ENCODE measurements around the gene SPEN. TPM values are rescaled to one million over a fixed set of nuclear protein-coding genes. Genes with fewer than 3 reads are reported as not detected.

Gene SPEN
- total and polyA plus RNA-seq, 2 experiments from 2014 or later: 14.9 to 43.6 TPM

DNA sequence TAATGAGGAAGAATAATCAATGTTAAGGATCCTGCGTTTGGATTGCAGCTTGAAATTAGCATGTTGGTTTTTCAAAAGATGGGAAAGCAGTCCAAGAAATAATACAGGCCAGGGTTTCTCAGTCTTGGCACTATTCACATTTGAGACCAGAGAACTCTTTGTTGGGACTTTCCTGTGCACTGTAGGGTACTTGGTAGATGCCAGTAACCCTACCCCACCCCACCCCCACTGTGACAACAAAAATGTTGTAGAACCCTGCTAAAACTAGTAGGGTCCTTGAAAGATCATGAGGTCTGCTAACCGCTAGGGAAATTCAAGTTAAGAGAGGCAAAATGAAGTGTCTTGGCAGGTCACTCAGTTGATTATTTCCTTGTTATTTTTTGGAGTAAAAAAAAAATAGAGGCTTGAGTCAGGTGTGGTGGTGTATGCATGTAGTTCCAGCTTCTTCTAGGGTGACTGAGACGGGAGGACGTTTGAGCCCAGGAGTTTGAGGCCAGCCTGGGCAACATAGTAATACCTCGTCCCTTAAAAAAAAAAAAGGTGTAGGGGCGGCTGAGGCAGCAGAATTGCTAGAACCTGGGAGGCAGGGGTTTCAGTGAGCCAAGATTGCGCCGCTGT is 53.3 kb downstream of the SPEN start:
- Mint-ChIP-seq H3K4me3 (no peak overlapping the region), H3K36me3 (ENCODE audit: low read depth) (no peaks in the 10 kb centered on the region), H3K27ac (peak overlapping the region; percentile 95), H3K27me3 (ENCODE audit: insufficient read depth, low read depth, poor library complexity) (peaks cover 3% of the 10 kb centered on the region), H3K9me3 (no peaks in the 10 kb centered on the region), H3K4me1 (peaks cover 15% of the 10 kb centered on the region)
- Histone ChIP-seq H3K9me2 (ENCODE audit: insufficient read depth) (no peaks in the 10 kb centered on the region), H3K4me3 (no peak overlapping the region), H3K27ac (ENCODE audit: low read depth) (peak overlapping the region; percentile 69; the same call in 1 of the 2 replicates), H3K36me3 (ENCODE audit: insufficient read depth) (no peaks in the 10 kb centered on the region), H3K4me2 (0 out of 2 replicates have a peak overlapping the region, but pooled peaks have one; percentile 2), H3K4me1 (ENCODE audit: insufficient read depth) (peaks cover 12% of the 10 kb centered on the region; the same call in 1 of the 2 replicates), H2AFZ (no peak overlapping the region), H3F3A (replicated peaks; ENCODE audit: low read depth) (no peaks in the 10 kb centered on the region), H3K79me2 (replicated peaks; ENCODE audit: insufficient read depth) (peaks cover 97% of the 10 kb centered on the region), H3K27me3 (ENCODE audit: insufficient read depth) (no peaks in the 10 kb centered on the region), H4K20me1 (replicated peaks; ENCODE audit: insufficient read depth) (peaks cover 12% of the 10 kb centered on the region; the same call in 1 of the 2 replicates)
- DNase-seq (ENCODE audit: low spot score): peak; percentile 32
- peak; percentile 62 for ATAC-seq
- TF ChIP-seq POLR2AphosphoS5 (IDR thresholded peaks at IDR 0.05; ENCODE audit: low read depth) (no peak), CREB1 (CRISPR knock-in tag; IDR thresholded peaks at IDR 0.05; ENCODE audit: low read depth) (no peak), JUNB (IDR thresholded peaks at IDR 0.05; ENCODE audit: unreplicated experiment) (no peak), ZNF331 (CRISPR knock-in tag; IDR thresholded peaks at IDR 0.05; ENCODE audit: low read depth) (no peak), ZNF114 (CRISPR knock-in tag; IDR thresholded peaks at IDR 0.05) (no peak), STAT1 (IDR thresholded peaks at IDR 0.05; ENCODE audit: unreplicated experiment) (no peak), NANOG (IDR thresholded peaks at IDR 0.05; ENCODE audit: borderline replicate concordance) (no peak)
- TF ChIP-seq, protein P1, sequence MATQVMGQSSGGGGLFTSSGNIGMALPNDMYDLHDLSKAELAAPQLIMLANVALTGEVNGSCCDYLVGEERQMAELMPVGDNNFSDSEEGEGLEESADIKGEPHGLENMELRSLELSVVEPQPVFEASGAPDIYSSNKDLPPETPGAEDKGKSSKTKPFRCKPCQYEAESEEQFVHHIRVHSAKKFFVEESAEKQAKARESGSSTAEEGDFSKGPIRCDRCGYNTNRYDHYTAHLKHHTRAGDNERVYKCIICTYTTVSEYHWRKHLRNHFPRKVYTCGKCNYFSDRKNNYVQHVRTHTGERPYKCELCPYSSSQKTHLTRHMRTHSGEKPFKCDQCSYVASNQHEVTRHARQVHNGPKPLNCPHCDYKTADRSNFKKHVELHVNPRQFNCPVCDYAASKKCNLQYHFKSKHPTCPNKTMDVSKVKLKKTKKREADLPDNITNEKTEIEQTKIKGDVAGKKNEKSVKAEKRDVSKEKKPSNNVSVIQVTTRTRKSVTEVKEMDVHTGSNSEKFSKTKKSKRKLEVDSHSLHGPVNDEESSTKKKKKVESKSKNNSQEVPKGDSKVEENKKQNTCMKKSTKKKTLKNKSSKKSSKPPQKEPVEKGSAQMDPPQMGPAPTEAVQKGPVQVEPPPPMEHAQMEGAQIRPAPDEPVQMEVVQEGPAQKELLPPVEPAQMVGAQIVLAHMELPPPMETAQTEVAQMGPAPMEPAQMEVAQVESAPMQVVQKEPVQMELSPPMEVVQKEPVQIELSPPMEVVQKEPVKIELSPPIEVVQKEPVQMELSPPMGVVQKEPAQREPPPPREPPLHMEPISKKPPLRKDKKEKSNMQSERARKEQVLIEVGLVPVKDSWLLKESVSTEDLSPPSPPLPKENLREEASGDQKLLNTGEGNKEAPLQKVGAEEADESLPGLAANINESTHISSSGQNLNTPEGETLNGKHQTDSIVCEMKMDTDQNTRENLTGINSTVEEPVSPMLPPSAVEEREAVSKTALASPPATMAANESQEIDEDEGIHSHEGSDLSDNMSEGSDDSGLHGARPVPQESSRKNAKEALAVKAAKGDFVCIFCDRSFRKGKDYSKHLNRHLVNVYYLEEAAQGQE (IDR thresholded peaks at IDR 0.05; ENCODE audit: unreplicated experiment): no peak

DNA sequence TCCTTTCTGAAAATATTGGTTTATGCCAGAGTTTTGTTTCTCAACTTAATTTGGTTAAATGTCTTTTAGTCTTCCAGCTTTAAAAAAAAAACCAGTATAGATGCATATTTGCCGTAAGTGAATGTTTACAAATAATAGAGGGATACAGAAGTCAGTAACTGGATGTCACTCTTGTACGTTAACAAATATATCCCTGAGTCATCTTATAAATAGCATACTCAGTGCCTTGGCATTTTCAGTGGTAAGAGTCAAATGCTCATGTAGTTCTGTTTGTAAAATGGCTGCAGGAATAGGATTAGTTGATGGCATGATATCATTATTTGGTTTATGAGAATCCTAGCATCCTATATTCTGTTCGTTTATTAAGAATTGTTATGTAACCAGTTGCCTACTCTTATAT is 55.4 kb downstream of the SPEN start:
- TF ChIP-seq EZH2phosphoT487 (IDR thresholded peaks at IDR 0.05; ENCODE audit: unreplicated experiment): no peak
- no peak overlapping the region for H3K4me3 Mint-ChIP-seq
- Histone ChIP-seq H3K4me2 (no peak overlapping the region), H3K9me2 (ENCODE audit: insufficient read depth) (no peaks in the 10 kb centered on the region), H3K4me3 (no peak overlapping the region), H3K27ac (ENCODE audit: low read depth) (no peak overlapping the region), H3K27me3 (ENCODE audit: insufficient read depth) (no peaks in the 10 kb centered on the region), H3K36me3 (ENCODE audit: insufficient read depth) (no peaks in the 10 kb centered on the region), H3K79me2 (replicated peaks; ENCODE audit: insufficient read depth) (peaks cover 96% of the 10 kb centered on the region), H3K4me1 (ENCODE audit: insufficient read depth) (peaks cover 12% of the 10 kb centered on the region; the same call in 1 of the 2 replicates), H3F3A (replicated peaks; ENCODE audit: low read depth) (no peaks in the 10 kb centered on the region), H2AFZ (no peak overlapping the region), H4K20me1 (replicated peaks; ENCODE audit: insufficient read depth) (peaks cover 12% of the 10 kb centered on the region; the same call in 1 of the 2 replicates)
- H3K36me3 Mint-ChIP-seq (ENCODE audit: low read depth): no peaks in the 10 kb centered on the region
- ATAC-seq (no peak), DNase-seq (ENCODE audit: low spot score) (no peak)
- peaks cover 3% of the 10 kb centered on the region for H3K27me3 Mint-ChIP-seq (ENCODE audit: insufficient read depth, low read depth, poor library complexity)
- H3K27ac Mint-ChIP-seq: no peak overlapping the region
- H3K4me1 Mint-ChIP-seq: peaks cover 15% of the 10 kb centered on the region
- H3K9me3 Mint-ChIP-seq: no peaks in the 10 kb centered on the region

Data from GM23338 (cell line).